ENCODE data around the gene EIF5A2.

GRCh38 chr3:170903123-170903522 is 5.3 kb downstream of the EIF5A2 start:
- TF ChIP-seq, protein P1, sequence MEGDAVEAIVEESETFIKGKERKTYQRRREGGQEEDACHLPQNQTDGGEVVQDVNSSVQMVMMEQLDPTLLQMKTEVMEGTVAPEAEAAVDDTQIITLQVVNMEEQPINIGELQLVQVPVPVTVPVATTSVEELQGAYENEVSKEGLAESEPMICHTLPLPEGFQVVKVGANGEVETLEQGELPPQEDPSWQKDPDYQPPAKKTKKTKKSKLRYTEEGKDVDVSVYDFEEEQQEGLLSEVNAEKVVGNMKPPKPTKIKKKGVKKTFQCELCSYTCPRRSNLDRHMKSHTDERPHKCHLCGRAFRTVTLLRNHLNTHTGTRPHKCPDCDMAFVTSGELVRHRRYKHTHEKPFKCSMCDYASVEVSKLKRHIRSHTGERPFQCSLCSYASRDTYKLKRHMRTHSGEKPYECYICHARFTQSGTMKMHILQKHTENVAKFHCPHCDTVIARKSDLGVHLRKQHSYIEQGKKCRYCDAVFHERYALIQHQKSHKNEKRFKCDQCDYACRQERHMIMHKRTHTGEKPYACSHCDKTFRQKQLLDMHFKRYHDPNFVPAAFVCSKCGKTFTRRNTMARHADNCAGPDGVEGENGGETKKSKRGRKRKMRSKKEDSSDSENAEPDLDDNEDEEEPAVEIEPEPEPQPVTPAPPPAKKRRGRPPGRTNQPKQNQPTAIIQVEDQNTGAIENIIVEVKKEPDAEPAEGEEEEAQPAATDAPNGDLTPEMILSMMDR (conservative IDR thresholded peaks at IDR 0.05) = no peak
- no peak for TF ChIP-seq EZH2 (IDR thresholded peaks at IDR 0.05; ENCODE audit: low read depth)
